ENCODE measurements around the gene BRD4. TPM values are rescaled to one million over a fixed set of nuclear protein-coding genes. Genes with fewer than 3 reads are reported as not detected.

Gene BRD4
- total RNA-seq, 1 donor from 2014 or later, result 53.0 TPM

DNA sequence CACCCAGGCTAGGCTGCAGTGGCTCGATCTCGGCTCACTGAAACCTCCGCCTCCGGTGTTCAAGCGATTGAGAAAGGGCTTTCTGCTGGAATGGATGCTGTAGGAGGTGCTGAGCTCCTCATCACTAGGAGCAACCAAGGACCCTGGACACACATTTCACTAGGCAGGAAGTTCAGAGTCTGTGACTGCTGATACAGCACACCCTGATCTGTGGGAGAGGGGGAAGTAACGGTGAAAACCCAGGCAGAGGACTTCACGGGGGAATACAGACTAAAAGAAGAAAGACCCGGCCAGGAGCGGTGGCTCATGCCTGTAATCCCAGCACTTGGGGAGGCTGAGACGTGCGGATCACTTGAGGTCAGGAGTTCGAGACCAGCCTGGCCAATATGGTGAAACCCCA, 119.6 kb downstream of the BRD4 start:
- no peaks in the 10 kb centered on the region for H3K9me3 ChIP-seq
- H3K36me3 ChIP-seq, result no peaks in the 10 kb centered on the region
- intact Hi-C loops (cut with DNase I), result no loop called here
- no peaks in the 10 kb centered on the region for H3K27me3 ChIP-seq
- no peak for TF ChIP-seq CTCF (IDR thresholded peaks at IDR 0.05)
- TF ChIP-seq POLR2A (IDR thresholded peaks at IDR 0.05), result no peak
- TF ChIP-seq POLR2AphosphoS5 (IDR thresholded peaks at IDR 0.05; ENCODE audit: insufficient read depth in 1 of 2, low read depth in 1 of 2), result no peak
- no peak for DNase-seq (ENCODE audit: extremely low spot score in 2 of 2)
- no peaks in the 10 kb centered on the region for H3K4me1 ChIP-seq
- no peak overlapping the region for H3K4me3 ChIP-seq
- no peak overlapping the region for H3K27ac ChIP-seq

DNA sequence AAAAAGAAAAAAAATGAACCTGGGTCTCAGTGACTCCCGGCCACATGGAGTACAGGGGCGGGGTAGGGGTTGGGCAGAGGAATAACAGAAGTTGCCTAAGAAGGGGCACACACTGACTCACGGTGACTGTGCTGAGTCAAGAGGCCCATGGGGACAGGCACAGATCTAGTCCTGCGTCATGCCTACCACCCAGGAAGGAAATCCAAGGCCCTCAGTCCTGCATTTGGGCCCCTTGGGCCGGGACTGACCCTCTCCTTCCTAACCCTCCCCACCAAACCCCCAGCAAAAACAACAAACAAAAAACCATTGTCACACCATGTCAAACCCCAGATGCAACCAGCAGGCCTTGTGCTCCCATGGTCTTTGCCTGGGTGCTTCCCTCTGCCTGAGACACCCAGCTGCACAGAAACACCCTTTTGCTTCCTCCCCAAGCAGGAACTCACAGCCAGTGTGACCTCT, 122.0 kb downstream of the BRD4 start:
- no peaks in the 10 kb centered on the region for H3K36me3 ChIP-seq
- H3K27ac ChIP-seq, result peak overlapping the region; percentile 40
- no peaks in the 10 kb centered on the region for H3K27me3 ChIP-seq
- no peaks in the 10 kb centered on the region for H3K4me1 ChIP-seq
- no peaks in the 10 kb centered on the region for H3K9me3 ChIP-seq
- DNase-seq (ENCODE audit: extremely low spot score in 2 of 2), result no peak
- intact Hi-C loops (cut with DNase I), result no loop called here
- H3K4me3 ChIP-seq, result no peak overlapping the region
- TF ChIP-seq POLR2A (IDR thresholded peaks at IDR 0.05), result no peak
- peak; percentile 42 to 47 for TF ChIP-seq POLR2AphosphoS5 (IDR thresholded peaks at IDR 0.05; ENCODE audit: insufficient read depth in 1 of 2, low read depth in 1 of 2)

DNA sequence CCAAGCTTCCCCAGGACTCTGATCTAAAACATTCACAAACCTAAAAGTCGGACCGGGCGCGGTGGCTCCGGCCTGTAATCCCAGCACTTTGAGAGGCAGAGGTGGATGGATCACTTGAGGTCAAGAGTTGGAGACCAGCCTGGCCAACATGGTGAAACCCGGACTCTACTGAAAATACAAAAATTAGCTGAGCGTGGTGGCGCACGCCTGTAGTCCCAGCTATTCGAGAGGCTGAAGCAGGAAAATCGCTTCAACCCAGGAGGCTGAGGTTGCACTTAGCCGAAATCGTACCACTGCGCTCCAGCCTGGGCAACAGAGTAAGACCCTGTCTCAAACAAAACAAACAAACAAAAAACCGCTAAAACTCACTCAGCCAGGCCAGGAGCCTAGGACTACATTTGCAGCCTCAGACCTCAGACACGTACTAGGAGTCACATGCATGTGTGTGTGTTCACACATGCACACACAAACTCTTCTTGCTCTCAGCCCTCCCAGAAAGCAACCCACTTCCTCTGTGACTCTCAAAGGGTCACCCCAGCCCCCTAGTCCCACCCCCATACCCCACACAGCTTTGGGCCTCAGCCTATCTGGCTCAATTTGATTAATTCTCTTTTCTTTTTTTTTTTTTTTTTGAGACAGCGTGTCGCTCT, 130.8 kb downstream of the BRD4 start:
- Histone ChIP-seq H3K9me3 (no peaks in the 10 kb centered on the region), H3K36me3 (no peaks in the 10 kb centered on the region), H3K27me3 (no peaks in the 10 kb centered on the region), H3K27ac (no peak overlapping the region), H3K4me1 (peaks cover 31% of the 10 kb centered on the region), H3K4me3 (peak overlapping the region; percentile 51 to 76)
- TF ChIP-seq POLR2AphosphoS5 (IDR thresholded peaks at IDR 0.05; ENCODE audit: insufficient read depth in 1 of 2, low read depth in 1 of 2), result no peak
- intact Hi-C loops (cut with DNase I), result no loop called here
- DNase-seq (ENCODE audit: extremely low spot score in 2 of 2), result no peak

DNA sequence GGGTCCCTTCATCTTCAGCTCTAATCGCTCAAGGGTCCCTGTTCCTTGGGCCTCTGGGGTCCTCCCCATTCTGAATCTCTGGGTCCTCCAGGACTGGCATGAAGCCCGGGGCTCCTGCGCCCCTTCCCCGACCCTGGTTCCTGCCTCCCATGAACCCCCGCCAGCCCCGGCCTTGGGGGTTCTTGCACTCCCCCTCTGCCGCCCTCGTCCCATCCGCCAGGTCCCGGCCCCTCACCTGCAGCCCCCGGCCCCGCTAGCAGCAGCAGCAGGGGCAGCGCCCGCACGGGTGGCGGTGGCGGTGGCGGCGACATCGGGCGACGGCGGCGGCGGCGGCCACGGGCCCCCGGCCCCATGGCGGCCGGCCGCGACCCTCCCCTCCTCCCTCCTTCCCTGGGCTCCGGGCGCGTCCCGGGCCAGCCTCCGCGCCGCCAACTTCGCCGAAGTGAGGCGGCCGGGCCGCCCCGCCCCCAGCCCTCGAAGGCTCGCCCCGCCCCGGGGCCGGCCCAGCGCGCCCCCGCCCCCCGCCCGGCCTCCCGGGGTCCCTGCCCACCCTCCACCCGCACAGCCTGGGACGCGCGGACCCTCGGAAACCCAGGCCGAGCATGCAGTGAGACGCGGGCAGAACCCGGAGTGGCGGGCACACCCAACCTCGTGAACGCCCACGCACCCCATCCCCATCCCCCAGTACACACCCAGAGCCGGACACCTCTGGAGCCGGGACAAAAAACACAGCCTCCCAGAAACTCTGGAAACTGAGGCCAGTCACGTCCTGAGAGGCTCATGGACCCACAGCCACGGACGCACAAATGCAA, 131.6 kb downstream of the BRD4 start, which contains the start of gene NOTCH3:
Gene NOTCH3 (minus strand): TSS at position 443 of the 812 bp plus-strand sequence. CDS start 90 bp downstream, at position 353.
- Histone ChIP-seq H3K4me1 (peaks cover 38% of the 10 kb centered on the region), H3K9me3 (no peaks in the 10 kb centered on the region), H3K27ac (peak within 1 kb of the TSS; percentile 84), H3K4me3 (peak within 1 kb of the TSS; percentile 51 to 76), H3K27me3 (no peaks in the 10 kb centered on the region), H3K36me3 (no peaks in the 10 kb centered on the region)
- no peak for TF ChIP-seq POLR2AphosphoS5 (IDR thresholded peaks at IDR 0.05; ENCODE audit: insufficient read depth in 1 of 2, low read depth in 1 of 2)
- DNase-seq (ENCODE audit: extremely low spot score in 2 of 2), result no peak
- intact Hi-C loops (cut with DNase I), result no loop called here

DNA sequence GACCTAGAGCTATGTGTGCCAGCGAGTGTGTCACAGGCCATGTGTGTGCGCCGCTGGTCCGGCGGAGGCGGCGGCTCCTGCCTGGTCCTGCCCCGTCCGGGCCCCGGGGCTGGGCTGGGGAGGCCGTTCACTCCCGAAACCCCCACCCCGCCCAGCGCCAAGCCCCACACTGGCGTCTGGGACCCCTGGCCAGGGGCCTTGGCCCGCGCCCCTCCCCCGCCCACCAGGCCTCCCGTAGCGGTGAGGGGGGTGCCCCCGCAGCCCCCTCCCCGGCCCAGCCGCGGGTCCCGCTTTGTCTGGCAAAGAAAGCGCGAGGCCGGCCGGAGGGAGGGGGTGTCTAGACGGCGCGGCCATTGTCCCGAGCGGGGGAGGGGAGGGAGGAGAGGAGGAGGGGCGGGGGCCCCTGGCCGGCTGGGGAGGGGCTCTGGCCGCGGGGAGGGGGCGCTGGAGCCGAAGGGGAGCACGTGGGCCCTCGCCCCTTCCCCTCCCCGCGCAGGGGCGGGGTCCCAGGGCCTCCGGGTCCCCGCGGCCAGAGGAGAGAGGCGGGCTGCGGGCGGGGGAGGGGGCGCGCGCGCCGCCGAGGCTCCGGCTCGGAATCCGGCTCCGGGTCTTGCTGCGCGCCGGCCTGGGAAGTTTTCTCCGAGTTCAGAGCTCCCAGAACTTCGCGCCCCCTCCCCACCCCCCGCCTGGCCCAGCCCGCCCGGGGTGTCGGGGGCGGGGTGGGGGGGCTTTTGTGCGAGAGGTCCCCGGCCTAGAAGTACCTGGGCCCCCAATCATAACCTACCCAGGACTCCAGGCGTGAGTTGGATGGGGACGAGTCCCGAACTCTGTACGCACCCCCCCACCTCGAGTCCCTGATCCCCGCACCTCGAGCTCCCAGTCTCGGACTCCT, 132.4 kb downstream of the BRD4 start:
- no peak for DNase-seq (ENCODE audit: extremely low spot score in 2 of 2)
- Histone ChIP-seq H3K4me3 (peak overlapping the region; percentile 51 to 76), H3K27me3 (no peaks in the 10 kb centered on the region), H3K27ac (peak overlapping the region; percentile 84), H3K4me1 (peaks cover 45% of the 10 kb centered on the region), H3K36me3 (no peaks in the 10 kb centered on the region), H3K9me3 (no peaks in the 10 kb centered on the region)
- peak in 1 of 2 donors; percentile 35 for TF ChIP-seq POLR2AphosphoS5 (IDR thresholded peaks at IDR 0.05; ENCODE audit: insufficient read depth in 1 of 2, low read depth in 1 of 2)
- TF ChIP-seq CTCF (IDR thresholded peaks at IDR 0.05), result no peak
- no peak for TF ChIP-seq POLR2A (IDR thresholded peaks at IDR 0.05)
- intact Hi-C loops (cut with DNase I), result no loop called here

All from vagina (tissue), 2 donors.